Measurements from ENCODE around the gene UCHL3. TPM values are rescaled to one million over a fixed set of nuclear protein-coding genes. Genes with fewer than 3 reads are reported as not detected.

Gene UCHL3
- total and polyA plus RNA-seq, 2 of the 8 experiments (the other 6 are each of a cell fraction or from before 2014, with no cell fraction given) = 33.0 to 61.1 TPM

GRCh38 chr13:75541287-75541686 is 8.3 kb upstream of the UCHL3 start:
- Histone ChIP-seq H2BK20ac (ENCODE audit: low read length) (no peak overlapping the region), H3K56ac (replicated peaks; ENCODE audit: insufficient read length, low read depth, low read length) (no peak overlapping the region), H3K9me3 (ENCODE audit: insufficient read depth in 2 of 2, low read depth in 1 of 2, low read length in 1 of 2) (no peaks in the 10 kb centered on the region), H2BK5ac (ENCODE audit: low read depth, low read length) (no peak overlapping the region), H3K4me3 (ENCODE audit: extremely low read depth in 1 of 4, insufficient read depth in 2 of 4, low read depth in 3 of 4, low read length in 4 of 4) (no peak overlapping the region), H3K79me1 (ENCODE audit: low read depth, low read length) (peaks cover 4% of the 10 kb centered on the region; the same call in 1 of the 2 replicates), H2BK120ac (replicated peaks; ENCODE audit: low read depth, low read length) (no peak overlapping the region), H2BK15ac (ENCODE audit: low read length) (no peak overlapping the region), H3K14ac (ENCODE audit: insufficient read length) (no peak overlapping the region), H4K5ac (ENCODE audit: insufficient read length, low read depth, low read length) (no peak overlapping the region), H4K91ac (replicated peaks; ENCODE audit: insufficient read length, low read length) (no peak overlapping the region), H3K79me2 (ENCODE audit: control insufficient read depth in 1 of 2, insufficient read depth in 2 of 2, low read length in 2 of 2) (peaks cover 0 to 12% of the 10 kb centered on the region in 2 experiments; a peak in 2 of 4 replicates), H3K4ac (replicated peaks; ENCODE audit: insufficient read length, low read depth, low read length) (no peak overlapping the region), H3K18ac (ENCODE audit: extremely low read depth, low read length) (no peak overlapping the region), H3K23ac (ENCODE audit: insufficient read length) (no peak overlapping the region), H3K4me1 (replicated peaks in 1 of 4; ENCODE audit: control insufficient read depth in 3 of 4, insufficient read depth in 4 of 4, low read length in 3 of 4) (peaks cover 0 to 5% (median 0%) of the 10 kb centered on the region in 4 experiments; a peak in 1 of 7 replicates), H3K36me3 (ENCODE audit: control insufficient read depth in 2 of 4, insufficient read depth in 4 of 4, low read length in 3 of 4) (peaks cover 0 to 1% (median 0%) of the 10 kb centered on the region in 4 experiments; a peak in 2 of 8 replicates), H2AK5ac (ENCODE audit: low read depth, low read length) (no peak overlapping the region), H3K27ac (ENCODE audit: low read depth, low read length) (no peak overlapping the region), H3K4me2 (ENCODE audit: insufficient read depth in 1 of 2, low read depth in 2 of 2, low read length in 2 of 2) (no peak overlapping the region), H2BK12ac (ENCODE audit: low read depth, low read length) (no peak overlapping the region), H4K20me1 (replicated peaks in 1 of 2; ENCODE audit: control insufficient read depth in 1 of 2, insufficient read depth in 2 of 2, low read length in 2 of 2) (no peaks in the 10 kb centered on the region), H4K8ac (ENCODE audit: extremely low read depth, insufficient read depth, low read length) (no peak overlapping the region), H3K27me3 (replicated peaks in 1 of 4; ENCODE audit: control insufficient read depth in 3 of 4, extremely low read depth in 1 of 4, insufficient read depth in 3 of 4, low read length in 3 of 4) (no peaks in the 10 kb centered on the region), H2AFZ (ENCODE audit: low read length) (no peak overlapping the region), H3K9ac (replicated peaks in 1 of 4; ENCODE audit: extremely low read depth in 1 of 4, low read depth in 3 of 4, low read length in 3 of 4) (no peak overlapping the region), H3K23me2 (ENCODE audit: low read depth, low read length) (no peaks in the 10 kb centered on the region; the same call in 1 of the 2 replicates)
- TF ChIP-seq HDAC2 (IDR thresholded peaks at IDR 0.05; ENCODE audit: borderline replicate concordance in 1 of 2, low read depth in 2 of 2, low read length in 2 of 2) = no peak
- no peak for TF ChIP-seq TCF12 (IDR thresholded peaks at IDR 0.05; ENCODE audit: low read depth, low read length)
- TF ChIP-seq POU5F1 (IDR thresholded peaks at IDR 0.05; ENCODE audit: low read depth, low read length) = no peak
- TF ChIP-seq KDM4A (IDR thresholded peaks at IDR 0.05; ENCODE audit: low read depth, low read length, severe bottlenecking) = no peak
- TF ChIP-seq, protein P1, sequence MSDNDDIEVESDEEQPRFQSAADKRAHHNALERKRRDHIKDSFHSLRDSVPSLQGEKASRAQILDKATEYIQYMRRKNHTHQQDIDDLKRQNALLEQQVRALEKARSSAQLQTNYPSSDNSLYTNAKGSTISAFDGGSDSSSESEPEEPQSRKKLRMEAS (IDR thresholded peaks at IDR 0.05) = no peak
- POLR2A ChIA-PET (ENCODE audit: partially characterized antibody) = no interaction called here
- whole genome bisulfite sequencing, 2 experiments (ENCODE audit: extremely low coverage in 1 of 2, insufficient coverage in 1 of 2, insufficient read length in 1 of 2, insufficient replicate concordance in 2 of 2, low coverage in 1 of 2, low lambda C conversion rate in 2 of 2, missing lambda C conversion rate in 1 of 2) = 87% methylated on average over 4 of the region's 4 CpGs; no CpG with 5 or more reads in 1 of the 2 experiments
- CTCF ChIA-PET (ENCODE audit: partially characterized antibody) = interaction anchor here (0.9 to 1.8 kb wide), 6 partner anchors 8 to 67 kb away, joined by 3 to 7 read pairs (median 3); partner anchors contain the start of genes TBC1D4 and UCHL3
- FAIRE-seq = no peak
- no peak for DNase-seq (ENCODE audit: low read depth in 1 of 2, low spot score in 2 of 2)

All from H1 (cell line).